Measurements from ENCODE around the gene ATP8B1. TPM values are rescaled to one million over a fixed set of nuclear protein-coding genes. Genes with fewer than 3 reads are reported as not detected.

The ATP8B1 gene
- total and polyA plus RNA-seq, 2 of the 4 experiments (the other 2 are of a cell fraction), result 64.3 to 136 TPM

- DNase-seq (peak; percentile 69), ATAC-seq (ENCODE audit: low read depth) (peak; percentile 5)
- BruUV-seq (replicated peaks), result no TSS peak
- Histone ChIP-seq H3K27me3 (ENCODE audit: control insufficient read depth, insufficient read depth, low read length) (no peaks in the 10 kb centered on the region), H2BK120ac (ENCODE audit: low read depth, low read length) (peak overlapping the region; percentile 94), H2AK5ac (ENCODE audit: low read depth, low read length) (peak overlapping the region; percentile 98; the same call in 1 of the 2 replicates), H3K27ac (ENCODE audit: insufficient read depth, low read length) (peak overlapping the region; percentile 88), H3K56ac (ENCODE audit: extremely low read depth, insufficient read depth, low read length) (peak overlapping the region; percentile 89), H4K20me1 (ENCODE audit: insufficient read depth, low read length) (peaks cover 48% of the 10 kb centered on the region), H3K9me3 (ENCODE audit: control insufficient read depth, insufficient read depth, low read length) (no peaks in the 10 kb centered on the region), H3K9me1 (ENCODE audit: insufficient read depth, low read length) (peaks cover 18% of the 10 kb centered on the region), H3K4me2 (ENCODE audit: low read depth, low read length) (peak overlapping the region; percentile 75), H4K5ac (ENCODE audit: low read depth, low read length) (peak overlapping the region; percentile 84), H3K79me1 (ENCODE audit: low read depth in 1 of 2, low read length in 2 of 2) (peaks cover 14 to 72% of the 10 kb centered on the region in 2 experiments; a peak in 3 of 4 replicates), H3K4me3 (ENCODE audit: insufficient read depth, low read depth, low read length) (peak overlapping the region; percentile 4; the same call in 1 of the 2 replicates), H2BK5ac (ENCODE audit: low read depth, low read length, poor library complexity, severe bottlenecking) (peak overlapping the region; percentile 95), H2BK15ac (ENCODE audit: low read depth, low read length) (peak overlapping the region; percentile 94; the same call in 1 of the 3 replicates), H4K91ac (ENCODE audit: insufficient read depth, low read depth, low read length) (peak overlapping the region; percentile 88), H3K9ac (ENCODE audit: low read depth, low read length) (peak overlapping the region; percentile 57), H3K4me1 (ENCODE audit: control insufficient read depth, insufficient read depth, low read length) (peaks cover 33% of the 10 kb centered on the region), H2AK9ac (replicated peaks; ENCODE audit: low read depth, low read length, poor library complexity) (no peak overlapping the region), H3K4ac (ENCODE audit: low read depth, low read length) (peak overlapping the region; percentile 91), H3K18ac (ENCODE audit: low read depth, low read length) (peak overlapping the region; percentile 90), H3K14ac (replicated peaks; ENCODE audit: low read depth, low read length) (peak overlapping the region; percentile 94), H3K23ac (ENCODE audit: low read depth, low read length) (peak overlapping the region; percentile 70), H4K8ac (ENCODE audit: low read depth in 2 of 2, low read length in 2 of 2) (peak overlapping the region; percentile 68 to 80; a peak in 3 of 4 replicates), H2BK20ac (ENCODE audit: low read depth, low read length) (peak overlapping the region; percentile 91), H2AFZ (replicated peaks; ENCODE audit: low read length, poor library complexity) (no peak overlapping the region), H3K36me3 (ENCODE audit: control insufficient read depth, insufficient read depth, low read length) (no peaks in the 10 kb centered on the region)
- intact Hi-C loops (cut with micrococcal nuclease), result no loop called here
- dilution Hi-C loops (cut with HindIII; ENCODE audit: low sequenced_read_pairs, unreplicated experiment), result no loop called here
- WGBS, 2 experiments (ENCODE audit: extremely low coverage in 2 of 2, insufficient read length in 1 of 2), result 0% methylated on average over 1 of the region's 6 CpGs; no CpG with 5 or more reads in 1 of the 2 experiments
- TF ChIP-seq RAD21 (IDR thresholded peaks at IDR 0.05; ENCODE audit: low read length) (no peak), RFX5 (IDR thresholded peaks at IDR 0.05; ENCODE audit: low read depth, low read length) (no peak), FOS (IDR thresholded peaks at IDR 0.05; ENCODE audit: low read depth, low read length) (0 out of 2 replicates have a peak, but pooled peaks have one; percentile 13)
- in situ Hi-C loops (cut with MboI; ENCODE audit: low sequenced_read_pairs), result no loop called here
- CTCF ChIA-PET, result interaction anchor here (0.8 to 1.2 kb wide), 2 partner anchors 80 to 93 kb away, joined by 3 read pairs; no protein-coding TSS in a partner anchor
- POLR2A ChIA-PET (ENCODE audit: unreplicated experiment), result no interaction called here
These were observed 14.0 kb downstream of the ATP8B1 start for GRCh38 chr18:57789090-57789489.
